ENCODE results near the gene ARFGAP3.

ARFGAP3 gene, protein sequence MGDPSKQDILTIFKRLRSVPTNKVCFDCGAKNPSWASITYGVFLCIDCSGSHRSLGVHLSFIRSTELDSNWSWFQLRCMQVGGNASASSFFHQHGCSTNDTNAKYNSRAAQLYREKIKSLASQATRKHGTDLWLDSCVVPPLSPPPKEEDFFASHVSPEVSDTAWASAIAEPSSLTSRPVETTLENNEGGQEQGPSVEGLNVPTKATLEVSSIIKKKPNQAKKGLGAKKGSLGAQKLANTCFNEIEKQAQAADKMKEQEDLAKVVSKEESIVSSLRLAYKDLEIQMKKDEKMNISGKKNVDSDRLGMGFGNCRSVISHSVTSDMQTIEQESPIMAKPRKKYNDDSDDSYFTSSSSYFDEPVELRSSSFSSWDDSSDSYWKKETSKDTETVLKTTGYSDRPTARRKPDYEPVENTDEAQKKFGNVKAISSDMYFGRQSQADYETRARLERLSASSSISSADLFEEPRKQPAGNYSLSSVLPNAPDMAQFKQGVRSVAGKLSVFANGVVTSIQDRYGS

DNA sequence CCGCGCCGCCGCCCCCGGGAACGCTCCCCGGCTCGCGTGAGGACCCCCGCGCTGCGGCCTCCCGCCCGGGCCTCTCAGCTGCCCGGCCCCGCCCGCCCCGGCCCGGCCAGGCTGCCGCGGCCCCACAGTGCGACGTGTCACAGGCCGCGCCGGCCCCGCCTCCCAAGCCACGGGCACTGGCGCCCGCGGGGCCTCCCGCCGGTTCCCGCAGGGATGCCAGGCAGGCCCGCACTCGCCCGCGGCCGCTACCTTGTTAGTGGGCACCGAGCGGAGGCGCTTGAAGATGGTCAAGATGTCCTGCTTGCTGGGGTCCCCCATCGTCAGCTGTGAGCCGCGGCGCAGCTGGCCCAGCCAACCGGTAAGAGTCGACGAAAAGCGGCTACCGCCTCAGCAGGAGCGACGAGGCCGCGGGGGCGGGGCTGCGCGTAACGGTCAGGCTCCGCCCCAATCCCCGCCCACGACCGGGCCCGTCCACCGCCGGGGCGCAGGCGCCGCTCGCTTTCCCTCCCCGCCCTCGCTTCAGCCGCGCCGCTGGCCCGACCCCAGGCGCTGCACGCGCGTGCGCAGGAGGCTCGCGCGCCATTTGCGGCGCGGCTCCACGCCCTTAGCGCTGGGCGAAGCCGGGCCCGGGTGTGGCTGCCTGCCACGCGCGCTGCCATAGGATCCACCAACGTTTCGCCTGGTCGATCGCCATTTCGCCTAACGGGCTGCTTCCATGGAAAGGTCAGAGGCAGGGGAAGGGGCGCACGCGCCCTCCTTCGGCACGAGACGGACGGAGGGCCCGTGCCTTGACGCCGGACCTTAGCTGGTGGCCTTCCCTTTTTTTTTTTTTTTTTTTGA lies at the start of gene ARFGAP3:
Gene ARFGAP3, minus strand, starts transcription at position 409 of the 840 bp plus-strand sequence. Its CDS starts 91 bp downstream, at position 318.
- DNase-seq (ENCODE audit: low spot score) (peak; percentile 77), FAIRE-seq (no peak)

DNA sequence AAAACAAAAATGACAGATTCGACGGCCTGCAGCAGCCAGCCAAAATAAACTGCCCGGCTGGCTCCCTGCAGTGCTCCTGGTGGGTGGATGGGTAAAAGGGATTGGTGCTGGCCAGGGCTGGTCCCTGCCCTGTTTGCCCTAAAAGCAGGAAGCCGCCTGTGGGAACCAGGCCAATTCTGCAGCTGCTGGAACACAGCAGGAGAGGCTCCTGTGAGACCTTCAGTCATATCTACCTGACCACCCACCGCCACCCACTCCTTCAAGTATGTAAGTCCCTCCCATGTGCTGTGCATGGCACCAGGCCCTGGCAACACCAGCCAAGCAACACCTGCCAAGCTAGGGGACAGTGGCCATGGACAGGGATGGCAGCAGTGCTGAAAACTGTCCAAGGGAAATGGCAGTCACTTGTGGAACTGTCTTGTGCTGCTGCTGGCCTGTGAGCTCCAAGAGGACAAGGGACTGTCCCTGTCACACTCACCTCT lies 48.7 kb upstream of the ARFGAP3 start:
- DNase-seq (ENCODE audit: low spot score) (no peak), FAIRE-seq (no peak)

DNA sequence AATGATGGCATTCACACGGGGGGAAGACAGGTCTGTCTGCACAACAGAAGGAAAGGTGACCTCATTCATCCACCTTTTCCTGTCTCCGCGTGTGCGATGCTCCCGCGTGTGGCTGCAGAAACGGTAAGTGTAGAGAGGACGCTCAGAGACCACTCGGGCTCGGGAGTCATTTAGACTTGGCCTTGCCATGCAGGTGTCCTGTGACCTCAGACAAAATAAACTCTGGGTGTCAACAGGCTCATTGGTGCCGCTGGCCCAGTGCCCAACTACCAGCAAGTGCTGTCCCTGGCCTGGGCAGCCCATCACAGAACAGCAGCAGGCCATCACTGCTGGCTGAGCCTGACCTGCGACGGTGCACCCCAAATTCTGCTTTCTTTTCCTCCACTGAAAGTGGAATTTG lies 48.1 kb upstream of the ARFGAP3 start:
- FAIRE-seq (no peak), DNase-seq (ENCODE audit: low spot score) (no peak)

DNA sequence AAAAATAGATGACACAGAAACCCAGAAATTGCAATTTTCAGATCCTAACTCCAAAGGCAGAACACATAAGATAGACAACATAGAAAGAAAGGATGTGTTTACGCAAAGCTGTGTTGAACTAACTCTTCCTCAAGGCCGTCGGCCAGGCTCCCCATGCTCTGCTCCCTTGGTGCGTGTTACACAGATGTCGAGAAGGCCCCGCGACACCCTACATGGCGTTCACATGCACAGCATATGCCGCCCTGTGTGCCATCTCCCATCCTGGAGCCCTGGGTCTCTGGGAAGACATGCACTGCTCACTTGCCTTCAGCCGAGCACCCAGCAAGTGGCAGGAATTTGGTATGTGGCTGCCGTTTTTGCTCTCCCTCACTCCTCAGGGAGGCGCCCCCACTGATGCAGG lies 47.0 kb upstream of the ARFGAP3 start:
- FAIRE-seq (no peak), DNase-seq (ENCODE audit: low spot score) (no peak)

DNA sequence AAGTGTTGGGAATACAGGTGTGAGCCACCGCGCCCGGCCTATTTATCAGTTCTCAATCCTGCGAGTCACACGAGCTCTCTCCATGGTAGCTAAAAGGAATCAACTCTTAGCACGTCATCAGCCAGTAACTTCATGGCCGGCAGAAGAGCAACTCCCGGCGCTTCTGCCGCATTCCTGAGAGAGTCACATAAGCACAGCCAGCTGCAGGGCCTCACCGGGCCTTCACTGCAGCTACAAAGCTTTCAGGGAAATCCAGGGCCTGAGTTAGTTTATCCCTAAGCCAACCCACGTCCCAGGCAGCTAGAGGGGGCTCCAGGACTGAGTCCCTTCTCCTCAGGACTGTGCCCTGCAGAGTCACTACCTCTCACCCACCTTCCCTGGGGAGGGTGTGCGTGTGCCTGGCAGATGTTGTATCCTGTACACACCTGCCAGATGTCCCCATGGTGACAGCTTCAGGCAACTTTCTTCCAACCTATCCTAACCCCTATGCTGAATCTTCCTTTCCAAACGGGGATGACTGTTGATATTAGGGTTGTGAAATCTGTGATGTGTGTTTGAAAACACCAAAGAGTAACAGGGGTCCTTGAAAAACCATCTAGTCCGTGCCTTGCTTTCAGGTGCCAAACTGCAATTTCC lies 45.9 kb upstream of the ARFGAP3 start:
- DNase-seq (ENCODE audit: low spot score) (no peak), FAIRE-seq (no peak)

DNA sequence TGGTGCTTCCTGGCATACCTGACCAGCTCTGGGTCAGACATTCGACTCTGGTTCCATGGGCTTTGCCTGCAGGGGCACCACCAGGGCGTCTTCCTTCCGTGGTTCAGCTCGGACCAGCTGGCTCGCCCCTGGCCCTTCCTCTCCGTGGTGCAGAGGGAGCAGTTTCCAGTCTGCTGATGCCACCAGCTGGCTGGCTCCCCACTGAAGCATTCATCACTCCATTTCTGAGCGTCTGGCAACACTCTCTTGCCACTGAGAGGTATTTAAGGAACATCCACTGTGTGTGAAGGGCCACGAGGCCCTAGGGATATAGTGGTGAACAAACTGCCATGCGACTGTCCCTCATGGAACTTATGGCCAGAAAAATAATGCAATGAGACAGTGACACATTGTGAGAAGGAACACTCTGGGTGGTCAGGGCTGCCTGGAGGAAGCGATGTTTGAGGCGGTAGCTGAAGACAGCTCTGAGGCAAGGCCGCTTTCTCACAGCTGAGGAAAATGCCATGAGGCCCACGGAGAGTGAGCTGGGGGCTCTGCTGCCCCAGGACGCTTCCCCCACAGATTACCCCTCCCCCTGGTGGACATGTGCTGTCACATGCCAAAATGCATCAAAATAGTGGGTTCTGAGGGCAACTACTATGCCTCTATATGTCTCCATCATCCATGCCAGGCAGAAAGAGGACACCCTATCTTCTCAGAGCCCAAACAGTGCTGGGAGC lies 44.9 kb upstream of the ARFGAP3 start:
- FAIRE-seq, result no peak
- DNase-seq (ENCODE audit: low spot score), result no peak

DNA sequence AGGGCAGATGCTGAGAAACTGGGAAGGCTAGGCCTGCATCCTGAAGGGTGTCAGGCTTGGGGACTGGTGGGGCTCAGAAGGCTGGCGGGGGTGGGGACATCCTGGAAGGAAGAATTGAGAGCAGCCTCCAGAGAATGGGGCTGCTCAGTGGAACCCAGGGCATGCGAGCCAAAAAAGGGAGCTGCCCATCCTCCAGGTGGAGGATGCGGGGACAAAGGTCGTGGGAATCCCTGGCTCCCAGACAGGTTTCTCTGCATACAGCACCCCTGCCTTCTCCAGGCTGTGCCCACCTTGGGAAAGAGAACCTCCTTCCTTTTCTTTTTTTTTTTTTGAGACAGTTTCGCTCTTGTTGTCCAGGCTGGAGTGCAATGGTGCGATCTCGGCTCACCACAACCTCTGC lies 40.9 kb upstream of the ARFGAP3 start:
- DNase-seq (ENCODE audit: low spot score), result no peak
- no peak for FAIRE-seq

DNA sequence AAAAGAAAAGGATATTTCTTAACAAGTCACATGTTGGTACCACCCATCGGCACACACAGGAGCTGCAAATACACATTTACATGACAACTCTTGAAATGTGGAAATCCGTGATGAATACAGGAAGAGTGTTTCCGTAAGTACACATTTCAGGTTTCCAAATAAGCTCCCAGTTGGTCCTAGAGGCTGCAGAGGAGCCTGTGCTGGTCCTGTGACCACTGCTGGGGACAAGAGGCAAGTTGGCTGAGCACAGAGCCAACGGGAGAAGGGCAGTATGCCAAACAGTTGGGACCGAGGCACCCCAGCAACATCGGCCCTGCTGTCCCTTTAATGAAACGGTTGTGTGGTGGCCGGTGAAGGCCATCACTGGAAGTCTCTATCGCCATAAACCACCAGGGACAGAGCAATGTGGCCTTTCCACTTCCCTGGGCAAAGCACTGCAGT lies 38.5 kb upstream of the ARFGAP3 start:
- DNase-seq (ENCODE audit: low spot score) (no peak), FAIRE-seq (no peak)

DNA sequence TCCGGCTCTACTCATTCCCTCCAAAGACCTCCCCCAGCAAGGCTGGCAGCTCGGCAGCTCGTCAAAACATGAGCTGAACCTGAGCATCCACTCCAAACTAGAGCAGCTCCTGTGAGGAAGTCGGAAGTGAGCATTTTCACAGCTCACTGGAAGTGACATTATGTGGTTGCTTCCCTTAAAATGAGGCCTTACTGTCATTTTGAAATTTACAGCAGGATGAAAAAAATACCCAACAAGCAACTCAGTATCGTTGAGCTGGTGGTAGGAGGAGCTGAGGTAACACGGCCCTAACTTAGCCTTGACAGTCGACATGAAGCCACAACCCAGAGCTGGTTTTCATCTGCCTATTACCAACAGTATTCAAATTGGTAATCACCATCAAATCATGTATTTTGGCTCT lies 38.0 kb upstream of the ARFGAP3 start:
- FAIRE-seq, result no peak
- DNase-seq (ENCODE audit: low spot score), result no peak

DNA sequence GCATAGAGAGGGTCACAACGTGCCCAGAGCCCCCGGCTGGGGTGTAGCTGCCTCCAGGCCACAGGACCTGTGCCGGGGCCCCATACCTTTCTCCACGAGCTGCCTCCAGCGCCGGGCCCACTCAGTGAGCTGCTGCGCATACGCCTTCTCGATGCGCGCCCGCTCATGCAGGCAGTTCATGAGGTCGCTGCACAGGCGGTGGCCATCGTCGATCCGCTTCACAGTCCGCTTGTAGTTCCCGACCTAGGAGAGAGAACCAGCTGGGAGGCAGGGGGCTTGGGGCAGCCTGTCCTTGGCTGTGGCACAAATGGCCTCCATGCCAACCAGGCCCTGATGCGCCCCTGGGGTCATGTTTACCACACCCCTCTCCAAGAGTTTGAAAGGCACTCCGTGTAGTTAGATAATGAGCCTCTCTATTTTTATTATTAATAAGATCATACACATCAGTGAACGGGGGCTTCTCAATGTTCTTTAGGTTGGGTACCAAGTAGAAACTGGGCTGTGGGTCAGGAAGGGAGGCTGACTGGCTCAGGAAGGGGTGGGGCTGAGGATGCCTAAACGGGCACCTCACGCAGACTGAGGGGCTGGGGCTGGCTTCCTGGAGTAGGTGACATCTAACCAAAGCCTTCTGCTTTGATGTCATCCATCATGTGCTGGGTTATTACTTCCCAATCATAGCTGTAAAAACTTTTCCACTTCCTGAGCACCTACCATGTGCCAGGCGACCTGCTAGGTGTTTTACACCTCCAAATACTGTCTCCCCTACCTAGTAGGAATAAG lies 36.5 kb upstream of the ARFGAP3 start:
- FAIRE-seq (no peak), DNase-seq (ENCODE audit: low spot score) (no peak)

DNA sequence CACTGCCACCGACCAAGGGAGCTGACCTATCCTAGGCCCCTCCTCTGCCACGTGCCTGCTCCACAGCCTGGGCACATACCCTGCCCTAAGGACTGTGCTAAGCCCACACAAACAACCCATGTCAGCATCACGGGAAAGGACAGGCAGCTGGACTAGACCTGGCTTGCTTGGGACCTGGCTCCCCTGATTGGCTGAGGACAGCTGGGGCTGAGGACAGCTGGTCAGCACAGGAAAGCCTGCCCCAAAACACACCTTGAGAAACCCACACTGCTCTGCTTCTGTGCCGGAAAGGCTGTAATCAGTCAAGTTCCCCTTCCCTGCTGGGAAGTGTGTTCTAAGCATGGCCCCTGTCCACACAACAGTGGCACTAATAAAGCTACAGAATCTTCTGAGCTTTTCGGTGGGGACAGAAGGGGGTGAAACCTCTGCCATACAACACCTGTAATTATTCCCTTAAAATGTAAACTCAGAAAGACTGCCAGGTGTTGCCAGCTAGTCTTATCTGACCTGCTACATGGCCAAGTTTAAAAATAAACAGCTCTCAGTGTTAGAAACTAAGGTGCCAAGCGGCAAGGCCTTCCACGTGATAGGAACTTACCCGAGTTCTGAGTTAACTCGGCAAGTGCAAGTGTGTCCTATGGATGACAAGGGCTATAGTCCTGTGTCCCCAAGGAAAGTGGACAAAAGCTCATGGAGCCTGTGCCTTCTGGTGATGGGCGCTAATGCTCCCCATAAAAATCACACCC lies 35.7 kb upstream of the ARFGAP3 start:
- DNase-seq (ENCODE audit: low spot score), result no peak

DNA sequence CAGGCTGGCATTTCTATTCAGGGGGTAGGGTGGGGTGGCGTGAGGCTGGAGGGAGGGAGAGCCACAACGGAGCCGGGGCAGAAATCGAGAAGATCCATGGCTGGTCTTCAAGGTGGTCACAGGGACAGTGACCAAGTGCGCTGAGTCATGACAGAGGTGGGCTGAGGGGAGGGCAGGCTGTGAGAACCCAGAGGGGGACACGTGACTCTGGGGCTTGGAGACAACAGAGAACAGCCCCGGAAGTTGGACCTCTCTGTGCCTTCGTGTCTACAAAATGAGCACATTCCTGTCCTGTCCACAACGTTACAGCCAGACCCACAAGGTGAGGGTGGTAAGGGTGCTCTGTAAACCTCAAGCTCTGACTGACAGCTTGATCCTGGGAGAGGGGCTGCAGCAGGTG lies 35.1 kb upstream of the ARFGAP3 start:
- DNase-seq (ENCODE audit: low spot score), result no peak
- no peak for FAIRE-seq

More for the DNA sequence above, 35.7 kb upstream of the ARFGAP3 start:
- FAIRE-seq, result no peak

DNA sequence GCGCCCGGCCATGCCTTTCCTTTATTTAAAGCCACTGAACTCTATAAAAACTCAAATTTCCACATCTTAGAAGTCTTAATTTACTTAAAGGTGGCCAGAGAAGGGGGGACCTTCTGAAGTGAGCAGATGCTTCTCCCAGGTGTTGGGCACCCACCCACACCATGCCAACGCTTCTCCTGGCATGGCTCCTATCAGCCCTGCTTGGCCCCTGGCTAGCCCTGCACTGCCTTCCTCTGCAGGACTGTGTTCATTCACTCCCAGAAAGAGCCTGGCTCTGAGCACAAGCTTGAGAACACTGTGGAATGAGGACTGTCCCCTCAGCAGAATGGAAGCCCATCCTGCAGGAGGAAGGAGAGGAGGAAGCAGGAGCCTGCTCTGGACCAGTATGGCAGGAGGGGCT lies 34.6 kb upstream of the ARFGAP3 start:
- no peak for FAIRE-seq
- no peak for DNase-seq (ENCODE audit: low spot score)

DNA sequence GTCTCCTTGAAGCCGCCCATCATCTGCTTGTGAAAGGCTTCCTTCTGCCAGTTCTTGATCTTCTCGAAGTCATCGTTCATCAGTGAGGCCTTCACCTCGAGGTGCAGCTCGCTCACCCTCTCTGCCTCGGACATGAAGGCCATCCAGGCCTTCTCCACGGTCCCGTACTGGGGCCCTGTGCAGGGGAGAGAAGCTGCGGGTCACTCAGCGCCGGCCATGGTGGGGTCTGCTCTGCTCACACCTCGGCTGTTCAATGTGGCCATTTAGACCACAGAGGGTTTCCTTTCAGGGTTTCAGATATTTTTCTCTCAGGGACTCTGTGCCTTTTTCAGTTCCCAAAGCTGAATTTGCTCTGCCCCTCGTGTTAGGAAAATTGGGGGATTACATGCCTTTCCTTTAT lies 33.9 kb upstream of the ARFGAP3 start:
- FAIRE-seq (no peak), DNase-seq (ENCODE audit: low spot score) (no peak)

DNA sequence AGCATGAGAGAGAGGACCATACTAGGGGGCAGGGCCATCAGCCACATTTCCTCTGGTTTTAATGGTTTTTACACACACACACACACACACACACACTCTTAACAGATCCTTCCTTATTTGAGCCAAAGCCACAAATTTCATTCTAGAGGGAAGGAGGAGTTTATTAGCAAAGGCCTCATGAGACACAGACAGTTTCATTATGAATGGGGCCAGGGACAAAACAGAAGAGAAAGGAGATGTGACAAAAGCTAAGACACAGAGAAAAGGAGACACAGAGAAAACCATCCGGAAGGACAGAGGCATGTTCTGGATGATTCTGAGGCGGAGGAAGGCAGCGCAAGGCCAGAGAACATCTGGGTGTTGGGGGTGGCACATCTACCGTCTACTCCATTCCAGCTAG lies 32.2 kb upstream of the ARFGAP3 start:
- FAIRE-seq (no peak), DNase-seq (ENCODE audit: low spot score) (no peak)

DNA sequence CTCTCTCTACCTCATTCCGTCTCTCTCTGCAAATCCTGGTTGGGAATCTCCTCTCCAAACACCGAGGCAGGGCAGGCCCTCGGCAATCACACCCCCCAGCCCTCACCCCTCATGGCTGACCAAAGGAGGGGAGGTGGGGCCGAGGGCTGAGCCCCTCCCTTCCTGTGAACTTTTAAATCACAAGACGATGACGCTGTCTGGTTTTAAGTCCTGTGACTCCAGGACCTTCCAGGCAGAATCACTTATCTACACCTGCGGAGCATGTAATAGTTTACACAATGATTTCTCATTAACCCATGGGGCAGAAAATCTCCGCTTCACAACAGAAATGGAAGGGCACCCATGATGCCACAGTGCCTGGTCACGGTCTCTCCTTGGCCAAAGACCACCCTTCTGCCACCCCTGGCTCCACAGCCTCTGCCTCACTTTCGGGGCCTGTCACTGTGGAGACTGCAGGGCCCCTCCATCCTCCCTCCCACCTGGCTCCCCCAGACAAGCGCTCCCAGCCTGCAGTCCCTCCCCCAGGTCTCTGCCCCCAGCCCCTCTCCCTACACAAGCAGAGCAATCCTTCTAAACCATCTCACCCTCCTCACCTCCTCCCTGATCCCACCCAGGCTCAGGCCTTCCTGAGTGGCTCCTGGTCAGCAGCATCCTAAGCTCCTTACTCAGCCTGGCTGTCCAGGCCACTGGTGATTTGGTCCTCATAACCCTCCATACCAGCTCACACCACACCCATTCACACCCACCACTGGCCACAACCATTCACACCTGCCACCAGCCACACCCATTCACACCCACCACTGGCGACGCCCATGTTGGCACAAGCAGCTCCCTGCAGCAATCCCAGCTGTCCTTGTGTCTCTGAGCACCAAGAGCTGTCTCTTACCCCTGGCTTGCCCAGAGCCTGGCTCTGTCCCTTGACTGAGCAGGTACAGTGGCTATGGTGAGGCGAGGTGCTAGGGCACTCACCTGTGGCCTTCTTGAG lies 30.7 kb upstream of the ARFGAP3 start:
- DNase-seq (ENCODE audit: low spot score) (no peak), FAIRE-seq (no peak)

DNA sequence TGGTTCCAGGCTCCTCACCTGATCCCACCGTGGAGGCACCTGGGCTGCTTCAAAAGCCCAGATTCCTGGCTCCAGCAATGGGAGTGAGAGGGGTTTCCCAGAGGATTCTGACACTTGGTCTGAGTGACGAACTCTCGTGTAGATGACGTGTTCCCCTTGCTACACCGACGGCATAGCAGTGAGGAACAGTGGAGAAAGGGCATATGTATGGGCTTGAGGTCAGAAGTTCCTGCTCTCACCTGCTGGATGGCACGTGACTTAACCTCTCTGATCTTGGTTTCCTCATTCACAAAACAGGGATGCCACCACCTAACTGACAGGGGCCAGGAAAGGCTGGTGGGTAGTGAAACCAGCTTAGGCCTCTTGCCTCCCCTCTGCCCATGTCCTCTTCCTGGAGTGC lies 30.0 kb upstream of the ARFGAP3 start:
- DNase-seq (ENCODE audit: low spot score) (no peak), FAIRE-seq (no peak)

DNA sequence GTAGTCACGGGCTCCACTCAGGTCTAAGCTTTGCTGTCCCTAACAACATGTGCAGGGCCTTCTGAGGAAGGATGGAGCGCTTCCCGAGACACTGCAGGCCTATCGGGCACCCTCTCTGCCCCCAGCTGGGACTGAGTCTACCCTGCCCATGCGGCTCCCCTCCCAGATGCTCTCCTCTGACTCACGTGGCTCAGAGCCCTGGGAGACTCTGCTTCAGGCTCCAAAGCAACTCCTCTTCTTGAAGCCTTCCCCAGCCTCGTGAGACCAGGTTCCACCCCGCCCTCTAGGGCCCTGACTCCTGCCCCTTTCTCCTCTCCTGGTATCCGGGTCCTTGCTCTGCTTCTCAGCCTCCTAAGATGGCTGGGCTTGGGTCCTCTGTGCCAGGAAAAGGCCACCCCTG lies 28.4 kb upstream of the ARFGAP3 start:
- FAIRE-seq, result no peak
- no peak for DNase-seq (ENCODE audit: low spot score)

All from RCC 7860 (cell line).